Hematopoietic multipotent progenitor cell treated with erythropoietin and hydrocortisone succinate and interleukin-3 and kit ligand, for 17 days (in vitro differentiated cells): ENCODE measurements around the gene PEAK1.

Experiments
- DNase-seq: peaks from one replicate; pipeline ENCODE4 v3.0.0-alpha.2; 2015; ENCODE audit warnings: low spot score

The PEAK1 gene, protein sequence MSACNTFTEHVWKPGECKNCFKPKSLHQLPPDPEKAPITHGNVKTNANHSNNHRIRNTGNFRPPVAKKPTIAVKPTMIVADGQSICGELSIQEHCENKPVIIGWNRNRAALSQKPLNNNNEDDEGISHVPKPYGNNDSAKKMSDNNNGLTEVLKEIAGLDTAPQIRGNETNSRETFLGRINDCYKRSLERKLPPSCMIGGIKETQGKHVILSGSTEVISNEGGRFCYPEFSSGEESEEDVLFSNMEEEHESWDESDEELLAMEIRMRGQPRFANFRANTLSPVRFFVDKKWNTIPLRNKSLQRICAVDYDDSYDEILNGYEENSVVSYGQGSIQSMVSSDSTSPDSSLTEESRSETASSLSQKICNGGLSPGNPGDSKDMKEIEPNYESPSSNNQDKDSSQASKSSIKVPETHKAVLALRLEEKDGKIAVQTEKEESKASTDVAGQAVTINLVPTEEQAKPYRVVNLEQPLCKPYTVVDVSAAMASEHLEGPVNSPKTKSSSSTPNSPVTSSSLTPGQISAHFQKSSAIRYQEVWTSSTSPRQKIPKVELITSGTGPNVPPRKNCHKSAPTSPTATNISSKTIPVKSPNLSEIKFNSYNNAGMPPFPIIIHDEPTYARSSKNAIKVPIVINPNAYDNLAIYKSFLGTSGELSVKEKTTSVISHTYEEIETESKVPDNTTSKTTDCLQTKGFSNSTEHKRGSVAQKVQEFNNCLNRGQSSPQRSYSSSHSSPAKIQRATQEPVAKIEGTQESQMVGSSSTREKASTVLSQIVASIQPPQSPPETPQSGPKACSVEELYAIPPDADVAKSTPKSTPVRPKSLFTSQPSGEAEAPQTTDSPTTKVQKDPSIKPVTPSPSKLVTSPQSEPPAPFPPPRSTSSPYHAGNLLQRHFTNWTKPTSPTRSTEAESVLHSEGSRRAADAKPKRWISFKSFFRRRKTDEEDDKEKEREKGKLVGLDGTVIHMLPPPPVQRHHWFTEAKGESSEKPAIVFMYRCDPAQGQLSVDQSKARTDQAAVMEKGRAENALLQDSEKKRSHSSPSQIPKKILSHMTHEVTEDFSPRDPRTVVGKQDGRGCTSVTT (N-terminal part only)

DNA sequence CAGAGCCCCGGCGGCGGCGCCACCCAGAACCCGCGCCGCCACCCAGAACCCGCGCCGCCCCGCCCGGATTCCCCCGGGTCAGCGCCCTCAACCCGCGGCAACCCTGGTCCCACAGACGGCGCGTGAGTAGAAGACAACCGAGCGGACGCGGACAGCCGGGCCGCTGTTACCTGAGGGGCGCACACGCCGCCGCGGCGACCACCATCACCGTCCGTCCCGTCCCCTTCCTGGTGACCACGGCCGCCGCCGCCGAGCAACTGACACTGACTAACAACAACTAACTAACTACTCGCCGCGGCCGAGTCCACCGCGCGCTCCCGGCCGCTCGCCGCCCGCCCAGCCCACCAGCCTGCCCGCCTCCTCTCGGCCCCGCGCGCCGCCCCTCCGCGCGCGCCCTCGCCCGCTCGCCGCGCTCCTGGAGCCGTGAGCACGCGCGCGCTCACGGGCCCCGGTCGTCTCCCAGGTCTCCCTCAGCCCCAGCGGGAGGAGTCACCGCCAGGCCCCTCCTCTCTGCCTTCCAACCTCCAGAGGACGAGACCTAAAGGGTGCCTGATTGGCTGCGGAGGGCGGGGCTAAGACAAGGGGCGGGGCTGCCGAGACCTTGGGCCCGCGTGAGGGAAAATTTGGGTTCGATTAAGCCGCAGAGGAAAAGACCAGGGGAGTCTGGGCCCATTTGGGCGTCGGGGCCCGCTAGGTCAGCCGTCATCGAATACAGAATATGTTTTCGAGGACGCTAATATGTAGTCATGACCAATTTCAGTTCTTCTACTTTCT lies at the start of gene PEAK1:
PEAK1 (minus strand) TSS at position 269 of the 774 bp plus-strand sequence. CDS start 238,178 bp downstream, outside the sequence.
- DNase-seq, result peak; percentile 98

DNA sequence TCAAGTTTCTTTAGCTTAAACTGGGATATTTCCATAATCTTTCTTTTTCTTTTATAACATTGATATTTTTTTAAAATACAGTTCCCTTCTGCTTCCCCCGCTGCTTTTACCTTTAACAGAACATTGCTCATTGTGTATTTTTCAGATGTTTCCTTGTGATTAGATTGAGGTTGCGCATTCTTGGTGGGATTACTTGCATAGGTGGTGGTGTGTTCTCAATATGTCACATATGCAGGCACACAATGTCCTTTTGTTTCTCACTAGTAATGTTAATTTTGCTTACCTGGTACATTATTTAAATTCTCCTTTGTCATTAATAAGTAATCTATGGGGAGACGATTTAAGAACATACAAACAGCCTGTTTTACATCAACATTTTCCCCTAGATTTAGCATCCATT lies 49.0 kb upstream of the PEAK1 start:
- no peak for DNase-seq

DNA sequence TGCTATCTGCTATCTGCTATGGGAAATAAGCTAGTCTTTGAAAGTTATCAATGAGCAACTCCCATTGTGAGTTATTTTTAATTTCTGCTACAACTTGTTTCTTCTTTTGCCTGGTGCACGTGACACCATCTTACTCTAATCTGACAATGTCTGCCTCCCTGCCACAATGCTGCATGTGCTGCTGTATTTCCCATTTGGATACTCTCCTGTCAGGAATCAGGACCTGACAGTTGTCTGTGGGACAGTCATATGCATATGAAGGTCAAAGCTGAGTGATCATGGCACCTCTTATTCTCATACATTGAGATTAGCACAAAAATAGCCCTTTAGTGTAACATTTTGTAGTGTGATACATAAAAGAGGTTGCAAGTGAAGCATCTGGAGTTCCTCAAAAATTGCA lies 46.6 kb upstream of the PEAK1 start:
- DNase-seq, result no peak

DNA sequence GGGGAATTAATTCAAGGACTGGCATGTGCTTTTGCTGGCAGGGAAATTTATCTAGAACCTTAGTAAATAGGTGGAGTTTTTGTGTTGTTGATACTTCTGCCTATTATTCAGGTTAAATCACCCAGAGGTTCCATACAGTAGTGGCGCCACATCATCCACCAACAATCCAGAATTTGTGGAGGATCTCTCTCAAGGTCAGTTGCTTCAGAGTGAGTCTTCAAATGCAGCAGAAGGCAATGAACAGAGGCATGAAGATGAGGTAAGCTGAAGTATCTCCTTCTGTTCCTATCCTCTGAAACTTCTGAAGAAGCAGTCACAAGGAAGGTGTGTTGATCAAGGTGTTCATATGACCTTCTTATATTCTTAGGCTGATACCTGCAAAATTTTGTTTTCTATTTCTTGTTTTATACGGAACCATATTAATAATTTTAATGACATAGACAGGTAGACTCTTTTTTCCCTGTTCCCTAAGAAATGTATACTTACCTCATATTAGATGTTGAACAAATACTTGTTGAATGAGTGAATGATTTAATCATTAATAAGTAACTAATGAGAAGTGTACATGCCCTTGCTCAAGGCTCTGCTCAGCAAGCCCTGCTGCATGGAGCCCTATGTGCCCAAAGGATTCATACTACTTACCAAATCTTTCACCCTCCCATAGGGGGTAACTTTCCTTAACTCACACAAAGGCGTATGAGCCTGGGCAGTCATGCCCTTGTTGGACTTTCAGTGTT lies 44.4 kb upstream of the PEAK1 start:
- no peak for DNase-seq

DNA sequence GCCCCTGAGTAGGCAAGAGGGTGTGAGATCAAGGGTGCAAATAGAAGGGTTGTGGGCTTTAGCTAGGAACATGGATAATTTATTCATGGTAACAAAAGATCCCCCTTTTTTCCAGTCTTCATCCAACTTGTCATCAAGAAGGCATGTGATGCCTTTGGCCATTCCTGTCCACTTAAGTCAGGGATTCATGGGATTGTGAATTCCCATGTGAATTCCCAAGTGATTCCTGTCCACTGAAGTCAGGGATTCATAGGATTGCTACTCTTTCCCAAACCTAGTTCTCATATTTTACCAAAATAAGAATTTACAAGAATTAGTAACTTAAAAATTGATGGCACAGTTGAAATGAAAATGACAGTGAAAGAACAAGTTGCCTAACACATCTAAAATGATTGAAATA lies 41.6 kb upstream of the PEAK1 start:
- no peak for DNase-seq

DNA sequence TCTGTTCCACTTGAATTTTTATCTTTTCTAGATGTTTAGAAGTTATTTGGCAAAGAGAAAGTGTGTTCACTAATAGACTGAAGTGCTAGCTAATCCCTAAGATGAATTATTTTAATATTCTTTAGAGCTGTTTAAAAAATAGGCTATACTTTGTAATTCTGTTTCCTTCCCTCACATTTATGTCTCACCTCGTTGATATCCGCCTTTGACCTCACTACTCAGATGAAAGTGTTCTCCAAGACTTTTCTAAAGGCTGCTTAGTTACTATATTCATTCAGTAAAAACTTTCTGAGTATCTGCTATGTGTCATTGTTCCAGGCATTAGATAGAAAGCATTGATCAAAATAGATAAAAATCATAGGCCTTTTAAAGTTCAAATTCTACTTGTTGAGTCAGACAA lies 39.1 kb upstream of the PEAK1 start:
- no peak for DNase-seq

DNA sequence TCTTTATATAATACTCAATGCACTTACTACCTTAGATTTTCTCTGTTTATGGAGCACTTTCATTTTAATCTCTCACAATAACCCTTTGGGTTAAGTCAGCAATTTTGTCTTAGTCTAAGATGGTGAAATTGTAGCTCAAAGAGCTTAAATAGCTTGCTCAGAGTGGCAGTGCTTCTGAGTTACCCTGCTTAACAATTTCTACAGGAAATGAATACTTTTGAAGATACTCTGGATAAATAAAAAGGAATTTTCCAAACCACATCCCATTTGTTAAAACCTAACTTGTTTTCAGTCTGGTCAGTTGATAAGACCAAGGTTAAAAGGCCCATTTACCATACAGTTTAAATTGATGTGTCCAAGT lies 38.0 kb upstream of the PEAK1 start:
- no peak for DNase-seq

DNA sequence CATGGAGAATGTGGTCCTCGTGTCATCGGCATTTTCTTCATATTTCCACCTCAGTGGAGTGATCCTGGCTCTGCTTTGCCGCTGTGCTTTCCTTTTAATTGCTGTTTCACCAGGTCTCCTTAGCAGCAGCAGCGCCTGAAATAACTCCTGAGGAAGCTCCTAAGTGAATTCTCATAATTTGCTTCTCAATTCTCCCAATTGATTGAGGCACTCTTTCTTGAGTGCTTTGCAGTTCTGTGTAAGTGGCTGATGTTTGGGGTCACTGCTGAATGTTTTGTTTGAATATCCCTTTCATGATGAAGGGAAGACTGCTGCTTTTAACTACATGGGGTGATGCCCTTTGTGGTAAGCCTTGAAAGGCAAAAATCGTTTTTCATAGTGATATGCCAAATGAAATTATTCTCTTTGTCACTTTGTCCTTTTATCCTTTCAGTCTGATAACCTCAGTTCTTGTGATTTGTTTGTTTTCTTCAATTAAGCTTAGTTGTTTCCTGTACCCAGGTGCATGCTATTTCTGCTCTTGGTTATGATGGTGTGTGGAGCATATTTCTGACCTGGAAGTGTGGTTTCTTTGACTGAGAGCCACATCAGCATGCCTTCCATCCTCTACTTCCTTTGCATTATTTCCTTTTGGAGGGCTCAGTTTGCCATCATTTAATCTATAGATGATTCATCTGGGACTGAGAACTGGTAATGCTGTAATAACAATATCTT lies 37.4 kb upstream of the PEAK1 start:
- no peak for DNase-seq

DNA sequence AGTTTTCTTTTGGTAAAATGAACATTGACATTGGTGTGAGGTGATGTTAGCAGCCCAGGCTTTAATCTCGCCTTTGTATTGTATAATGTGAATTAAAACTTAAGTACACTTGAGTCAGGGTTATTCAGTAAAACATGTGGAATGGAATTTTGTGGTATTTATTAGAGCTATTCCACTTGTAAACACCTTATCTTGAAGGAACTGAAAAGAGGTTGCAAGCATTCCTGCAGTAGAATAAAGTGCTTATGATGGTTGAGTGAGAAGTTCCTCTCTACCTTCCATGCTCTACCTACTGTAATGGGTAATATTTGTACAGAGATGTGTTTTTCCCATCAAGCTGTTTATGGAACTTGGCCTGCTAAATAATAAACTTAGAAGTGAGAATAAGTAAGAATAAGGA lies 36.8 kb upstream of the PEAK1 start:
- no peak for DNase-seq

DNA sequence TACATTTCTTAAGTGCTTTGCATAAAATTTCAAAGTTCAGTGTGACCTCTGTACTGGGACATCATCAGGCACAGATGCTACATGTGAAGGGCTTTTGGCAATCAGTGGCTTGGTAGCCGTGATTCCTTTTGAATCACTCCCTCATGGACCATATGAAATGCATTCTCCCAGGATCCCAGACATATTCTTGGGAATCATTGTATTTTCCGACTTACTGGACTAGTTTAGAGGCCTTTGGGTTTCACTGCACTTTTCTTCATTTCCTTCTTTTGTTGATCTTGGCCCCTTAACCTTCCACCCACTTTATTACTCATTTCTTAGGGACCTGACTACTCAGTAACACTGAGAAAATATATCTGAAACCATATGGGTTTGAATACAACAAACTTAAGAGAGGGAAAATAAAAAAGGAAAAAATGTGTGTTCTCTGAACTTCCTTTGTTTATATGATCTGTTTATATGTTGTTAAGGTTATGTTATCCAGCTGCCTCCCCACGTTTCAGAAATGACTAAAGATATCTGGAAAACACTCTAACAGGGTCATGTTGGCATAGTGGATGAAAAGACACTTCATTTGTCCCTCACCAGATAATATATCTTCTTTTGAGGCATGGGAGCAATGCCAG lies 35.9 kb upstream of the PEAK1 start:
- DNase-seq, result no peak

DNA sequence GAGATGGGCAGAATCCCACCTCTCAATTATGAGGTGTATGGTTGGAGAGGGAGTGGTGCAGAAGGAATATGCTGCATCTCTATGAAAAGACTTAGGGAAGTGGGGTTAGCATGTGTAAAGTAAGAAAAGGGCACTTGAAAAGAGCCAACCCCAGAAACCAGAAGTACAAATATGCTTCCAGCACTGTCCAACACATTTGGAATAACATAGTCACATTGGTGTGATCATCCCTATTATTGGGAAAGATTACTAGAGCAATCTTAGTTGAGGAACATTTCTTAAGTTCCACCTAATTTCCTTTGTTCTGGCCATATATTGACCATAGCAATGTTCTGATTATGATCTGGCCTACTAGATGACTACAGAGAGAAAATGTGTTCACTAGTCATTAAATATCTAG lies 35.0 kb upstream of the PEAK1 start:
- DNase-seq, result no peak

DNA sequence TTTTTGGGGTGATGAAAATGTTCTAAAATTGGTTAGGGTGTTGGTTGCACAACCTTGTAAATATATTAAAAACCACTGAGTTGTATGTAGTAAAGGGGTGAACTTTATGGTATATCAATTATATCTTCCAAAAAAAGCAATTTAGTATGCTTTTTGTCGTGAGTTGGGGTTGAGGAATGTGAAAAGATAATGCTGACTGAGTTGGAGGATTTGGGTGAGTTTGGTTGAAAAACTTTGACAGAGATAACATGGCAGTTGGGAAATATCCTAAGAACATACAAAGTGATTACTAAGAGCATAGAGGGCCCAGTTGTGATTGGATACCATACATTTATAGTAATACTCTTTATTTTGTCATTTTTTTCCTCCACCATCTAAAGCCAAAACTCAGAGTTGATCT lies 34.4 kb upstream of the PEAK1 start:
- no peak for DNase-seq

DNA sequence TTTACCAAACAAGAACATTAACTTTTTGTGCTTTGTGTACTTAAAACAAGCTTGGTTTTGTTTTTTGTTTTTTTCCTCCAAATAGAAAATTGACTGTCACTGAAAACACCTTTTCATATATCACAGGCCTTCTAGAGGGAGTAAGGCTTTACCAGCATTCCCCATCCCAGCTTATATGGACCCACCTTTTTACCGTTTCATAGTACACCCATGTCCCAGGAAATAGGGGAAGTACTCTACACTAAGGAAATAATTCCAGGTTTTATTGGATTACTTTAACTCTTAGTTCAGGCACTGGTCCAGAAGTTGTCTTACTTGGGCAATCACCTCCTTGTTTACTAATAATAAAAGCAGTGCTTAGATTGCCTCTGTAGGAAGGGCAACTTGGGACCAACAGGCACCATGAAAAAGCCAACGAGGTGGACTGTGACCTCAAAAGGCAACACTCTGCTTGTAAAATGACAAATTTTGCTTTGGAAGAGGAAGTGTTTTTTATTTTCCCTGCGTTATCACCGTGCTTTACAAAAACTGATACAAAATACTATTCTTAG lies 27.0 kb upstream of the PEAK1 start:
- no peak for DNase-seq

DNA sequence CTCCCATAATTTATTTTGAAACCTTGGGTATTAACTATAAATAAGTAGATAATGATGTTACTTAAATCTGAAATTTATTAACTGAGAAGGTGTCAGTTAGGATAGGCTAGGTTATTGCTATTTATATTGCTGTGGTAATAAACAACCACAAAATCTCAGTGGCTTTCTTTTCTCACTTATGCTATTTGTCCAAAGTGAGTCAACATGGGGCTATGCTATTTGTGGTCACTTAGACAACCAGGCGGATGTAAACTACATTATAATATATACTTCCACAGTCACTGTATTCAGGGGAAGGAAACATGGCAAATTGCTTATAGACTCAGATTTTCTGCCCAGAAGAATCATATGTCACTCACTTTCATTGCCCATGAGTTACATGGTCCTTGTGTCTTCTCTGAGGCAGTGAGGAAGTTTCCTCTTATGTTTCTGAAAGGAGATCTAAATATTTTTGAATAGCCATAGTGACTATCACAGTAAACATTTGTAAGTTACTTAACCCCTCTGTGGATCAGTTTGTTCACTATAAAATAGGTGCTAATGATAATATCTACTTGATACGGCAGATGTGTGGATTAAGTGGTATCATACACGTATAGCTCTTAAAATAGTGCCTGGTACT lies 20.6 kb upstream of the PEAK1 start:
- no peak for DNase-seq

DNA sequence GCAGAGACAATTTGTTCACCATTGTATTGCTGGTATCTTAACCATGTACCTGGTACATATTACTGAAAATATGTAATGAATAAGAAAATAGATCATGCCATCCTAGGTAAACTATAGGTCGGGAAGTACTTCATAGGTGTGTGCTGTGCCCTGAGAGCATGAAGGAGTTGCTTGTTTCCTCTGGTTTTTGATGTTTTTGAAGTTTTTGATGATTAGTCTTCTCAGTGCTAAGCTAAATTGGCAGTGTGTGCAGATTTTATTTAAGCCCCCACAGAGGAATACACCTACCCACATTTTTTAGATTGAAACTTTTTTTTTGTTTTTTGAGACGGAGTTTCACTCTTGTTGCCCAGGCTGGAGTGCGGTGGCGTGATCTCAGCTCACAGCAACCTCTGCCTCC lies 17.4 kb upstream of the PEAK1 start:
- DNase-seq, result no peak

DNA sequence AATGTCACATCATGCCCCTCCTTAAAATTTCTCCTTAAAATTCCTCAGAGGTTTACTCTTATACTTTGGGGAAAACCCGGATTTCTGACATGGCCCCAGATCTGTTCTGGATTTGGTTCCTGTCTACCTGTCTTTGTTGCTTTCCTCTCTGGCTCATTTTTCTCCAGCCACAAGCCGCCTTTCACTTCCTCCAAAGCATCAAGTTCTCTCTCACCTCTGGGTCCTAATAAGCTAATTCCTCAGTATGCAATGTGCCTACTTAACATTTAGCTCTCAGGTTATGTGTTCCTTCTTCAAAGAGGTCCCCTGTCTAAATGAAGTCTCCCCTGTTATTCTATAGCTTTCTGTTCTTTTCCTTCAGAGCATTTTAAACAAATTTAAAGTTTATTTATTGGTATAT lies 16.9 kb upstream of the PEAK1 start:
- no peak for DNase-seq

DNA sequence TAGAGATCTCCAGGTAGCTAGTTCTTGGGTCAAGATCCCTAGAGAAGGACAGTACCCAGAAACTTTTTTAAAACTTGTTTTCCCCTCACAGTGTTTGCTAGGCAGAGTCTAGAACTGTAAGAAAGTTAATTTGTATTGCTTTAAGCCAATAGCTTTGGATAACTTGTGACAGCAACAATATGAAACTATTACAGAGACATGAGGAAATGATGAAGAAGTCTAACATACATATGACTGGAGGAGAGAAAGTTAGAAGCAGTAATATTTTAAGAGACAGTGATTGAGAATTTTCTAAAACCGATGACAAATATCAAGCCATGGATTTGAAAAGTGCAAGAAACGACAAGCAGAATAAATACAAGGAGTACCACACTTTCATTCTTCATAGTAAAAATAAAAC lies 10.7 kb upstream of the PEAK1 start:
- DNase-seq, result no peak

DNA sequence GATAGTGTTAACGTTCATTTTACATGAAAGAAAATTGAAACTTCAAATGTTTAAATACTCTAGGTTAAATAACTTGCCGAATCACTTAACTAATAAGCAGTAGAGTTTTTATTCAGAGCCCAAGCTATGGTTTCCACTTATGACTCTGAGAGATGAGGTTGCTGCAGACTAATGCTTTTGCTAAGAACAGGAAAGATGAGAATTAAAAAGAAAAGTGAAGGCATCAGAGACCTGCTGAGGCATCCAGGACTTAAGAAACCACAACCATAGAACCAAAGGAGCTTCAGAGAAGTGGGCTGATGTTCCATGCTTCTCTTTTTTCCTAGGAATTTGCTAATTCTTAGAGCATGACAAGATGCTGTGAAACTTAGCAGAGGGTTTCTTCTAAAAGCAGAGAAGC lies 10.3 kb upstream of the PEAK1 start:
- DNase-seq, result no peak

DNA sequence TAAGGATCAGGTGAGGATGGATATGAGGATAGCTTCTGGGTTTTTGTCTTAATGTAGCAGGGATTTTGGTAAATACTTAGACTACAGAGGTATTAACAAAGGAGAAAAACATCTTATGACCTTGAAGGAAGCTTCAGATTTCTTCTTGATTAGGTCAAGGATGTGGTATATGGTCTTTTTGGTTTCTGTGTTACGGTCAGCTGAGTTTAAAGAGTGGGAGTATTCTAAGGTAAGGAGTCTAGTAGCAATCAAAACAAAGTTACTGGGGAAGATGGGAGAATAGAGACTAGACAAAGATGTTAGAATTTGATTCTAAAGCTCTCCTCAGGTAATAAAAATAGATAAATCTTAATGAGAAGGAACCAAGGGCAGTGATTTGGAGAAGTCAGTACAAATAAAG lies 7.0 kb upstream of the PEAK1 start:
- DNase-seq, result no peak

DNA sequence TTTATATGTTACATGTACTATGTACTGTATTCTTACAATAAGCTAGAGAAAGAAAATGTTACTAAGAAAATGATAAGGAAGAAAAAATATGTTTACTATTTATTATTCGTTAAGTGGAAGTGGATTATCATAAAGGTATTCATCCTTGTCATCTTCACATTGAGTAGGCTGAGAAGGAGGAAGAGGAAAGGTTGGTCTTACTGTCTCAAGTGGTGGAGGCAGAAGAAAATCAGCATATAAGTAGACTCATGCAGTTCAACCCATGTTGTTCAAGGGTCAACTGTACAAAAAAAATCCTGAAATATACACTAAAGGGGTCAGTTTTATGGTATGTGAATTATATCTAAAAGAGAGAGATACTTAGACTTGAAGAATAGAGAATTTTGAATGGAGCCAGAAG lies 6.5 kb upstream of the PEAK1 start:
- DNase-seq, result no peak
